GM23248 (cell line): ENCODE data around the gene SND1. TPM values are rescaled to one million over a fixed set of nuclear protein-coding genes. Genes with fewer than 3 reads are reported as not detected.

Source experiments
- DNase-seq: peaks from one replicate; pipeline ENCODE4 v3.0.0-alpha.2; 2015
- H2AFZ ChIP-seq: fragments of 200-600 bp; sonication (generic); 2 replicates; pipeline ENCODE4 v1.6.1; 2016; ENCODE audit warnings: antibody characterized with exemption
- H3F3A ChIP-seq: fragments of 200-600 bp; sonication (generic); 2 replicates; pipeline ENCODE4 v1.6.1; 2016; ENCODE audit warnings: mild to moderate bottlenecking, antibody characterized with exemption, mixed run types; ENCODE audit not compliant: insufficient read depth
- H3K27ac ChIP-seq: fragments of 200-600 bp; sonication (generic); 2 replicates; pipeline ENCODE4 v1.5.1; 2016; ENCODE audit warnings: mild to moderate bottlenecking
- H3K27me3 ChIP-seq: fragments of 200-600 bp; sonication (generic); replicated peaks from 2 replicates; pipeline ENCODE4 v1.6.1; 2016; ENCODE audit warnings: mild to moderate bottlenecking; ENCODE audit not compliant: insufficient read depth
- H3K36me3 ChIP-seq: fragments of 200-600 bp; sonication (generic); 2 replicates; pipeline ENCODE4 v1.6.1; 2016; ENCODE audit warnings: low read depth, mild to moderate bottlenecking
- H3K4me1 ChIP-seq: fragments of 200-600 bp; sonication (generic); 2 replicates; pipeline ENCODE4 v1.6.1; 2016; ENCODE audit warnings: mild to moderate bottlenecking; ENCODE audit not compliant: insufficient read depth
- H3K4me2 ChIP-seq: fragments of 200-600 bp; sonication (generic); one replicate; pipeline ENCODE4 v1.6.1; 2016; ENCODE audit warnings: mild to moderate bottlenecking; ENCODE audit not compliant: unreplicated experiment
- H3K4me3 ChIP-seq: fragments of 200-600 bp; sonication (generic); 2 replicates; pipeline ENCODE4 v1.5.1; 2016; ENCODE audit warnings: mild to moderate bottlenecking
- H3K79me2 ChIP-seq: fragments of 200-600 bp; sonication (generic); 2 replicates; pipeline ENCODE4 v1.6.1; 2016; ENCODE audit warnings: mild to moderate bottlenecking; ENCODE audit not compliant: insufficient read depth
- H3K9ac ChIP-seq: fragments of 200-600 bp; sonication (generic); 2 replicates; pipeline ENCODE4 v1.6.1; 2016; ENCODE audit warnings: mild to moderate bottlenecking
- H3K9me2 ChIP-seq: fragments of 200-600 bp; sonication (generic); 2 replicates; pipeline ENCODE4 v1.6.1; 2016; ENCODE audit warnings: mixed run types, mild to moderate bottlenecking, moderate library complexity; ENCODE audit not compliant: insufficient read depth
- H3K9me3 ChIP-seq: fragments of 200-600 bp; sonication (generic); one replicate; pipeline ENCODE4 v1.6.1; 2017; ENCODE audit warnings: low read depth
- H4K20me1 ChIP-seq: fragments of 200-600 bp; sonication (generic); 2 replicates; pipeline ENCODE4 v1.6.0; 2016; ENCODE audit not compliant: insufficient read depth
- EZH2 ChIP-seq: fragments of 200-600 bp; sonication (generic); IDR thresholded peaks from 2 replicates; pipeline ENCODE4 v1.6.1; 2018; ENCODE audit warnings: antibody characterized with exemption, mild to moderate bottlenecking; ENCODE audit not compliant: insufficient read depth, poor library complexity, severe bottlenecking
- EZH2phosphoT487 ChIP-seq: fragments of 200-600 bp; sonication (generic); IDR thresholded peaks from 2 replicates; pipeline ENCODE4 v1.6.1; 2018; ENCODE audit warnings: antibody characterized with exemption, moderate library complexity, mild to moderate bottlenecking, low read depth; ENCODE audit not compliant: insufficient read depth
- WGBS, 2 experiments: methylation state at CpG; one replicate each; pipeline ENCODE4 v1.1.6; 2015 to 2017; ENCODE audit warnings: low lambda C conversion rate in 2 of 2, low coverage in 1 of 2; ENCODE audit errors: missing lambda C conversion rate in 2 of 2; 5-methylcytosine and 5-hydroxymethylcytosine counted together
- in situ Hi-C: fragments of 300-500 bp; cut with MboI; formaldehyde crosslinking; loops from 2 replicates; pipeline ENCODE4 v1.15.0; 2020
- polyA plus RNA-seq: library from polyadenylated mRNA; unstranded; fragments of >200 nt; fragmentation: Nextera tagmentation; extraction: Ambion mirVana; gene quantifications from 2 replicates; pipeline ENCODE4 v1.2.1, GENCODE V29; 2016
- total RNA-seq: library from RNA; depleted of rRNA; stranded (reverse); fragments of >200 nt; shearing (Covaris generic); gene quantifications from 2 replicates; pipeline ENCODE4 v1.2.3, GENCODE V29; 2014

Gene SND1
- total and polyA plus RNA-seq, 2 experiments from 2014 or later: 128 to 184 TPM

DNA sequence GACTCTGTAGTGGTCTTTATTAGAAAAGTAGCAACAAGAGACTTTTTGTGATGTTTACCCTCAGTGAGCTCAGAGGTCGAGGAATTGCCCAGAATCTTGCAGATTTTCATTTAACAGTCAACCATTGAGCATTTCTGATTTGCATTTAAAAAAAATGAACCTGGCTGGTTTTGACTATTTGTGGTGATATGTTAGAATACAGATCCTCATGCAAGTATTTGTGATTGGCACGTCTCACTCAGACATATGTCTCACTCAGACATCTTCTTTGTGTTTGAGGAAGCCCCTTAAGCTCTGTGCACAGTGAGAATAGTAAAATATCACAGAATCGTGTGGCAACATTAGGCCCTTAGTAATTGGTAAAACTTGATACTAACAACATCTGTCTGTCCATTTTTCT, 113.2 kb downstream of the SND1 start:
- Histone ChIP-seq H3K9ac (no peak overlapping the region), H3K9me3 (no peaks in the 10 kb centered on the region), H3K79me2 (peaks cover 95% of the 10 kb centered on the region), H3K4me1 (peaks cover 29% of the 10 kb centered on the region), H3K4me2 (no peak overlapping the region), H4K20me1 (peaks cover 17% of the 10 kb centered on the region; the same call in 1 of the 2 replicates), H2AFZ (no peak overlapping the region), H3F3A (peaks cover 27% of the 10 kb centered on the region), H3K36me3 (no peaks in the 10 kb centered on the region), H3K27me3 (no peaks in the 10 kb centered on the region), H3K27ac (no peak overlapping the region), H3K9me2 (no peaks in the 10 kb centered on the region), H3K4me3 (no peak overlapping the region)
- no peak for DNase-seq
- TF ChIP-seq EZH2 (no peak), EZH2phosphoT487 (no peak)
- in situ Hi-C loops: no loop called here
- WGBS, 2 experiments: 72 to 76% methylated on average over 3 of the region's 3 CpGs

DNA sequence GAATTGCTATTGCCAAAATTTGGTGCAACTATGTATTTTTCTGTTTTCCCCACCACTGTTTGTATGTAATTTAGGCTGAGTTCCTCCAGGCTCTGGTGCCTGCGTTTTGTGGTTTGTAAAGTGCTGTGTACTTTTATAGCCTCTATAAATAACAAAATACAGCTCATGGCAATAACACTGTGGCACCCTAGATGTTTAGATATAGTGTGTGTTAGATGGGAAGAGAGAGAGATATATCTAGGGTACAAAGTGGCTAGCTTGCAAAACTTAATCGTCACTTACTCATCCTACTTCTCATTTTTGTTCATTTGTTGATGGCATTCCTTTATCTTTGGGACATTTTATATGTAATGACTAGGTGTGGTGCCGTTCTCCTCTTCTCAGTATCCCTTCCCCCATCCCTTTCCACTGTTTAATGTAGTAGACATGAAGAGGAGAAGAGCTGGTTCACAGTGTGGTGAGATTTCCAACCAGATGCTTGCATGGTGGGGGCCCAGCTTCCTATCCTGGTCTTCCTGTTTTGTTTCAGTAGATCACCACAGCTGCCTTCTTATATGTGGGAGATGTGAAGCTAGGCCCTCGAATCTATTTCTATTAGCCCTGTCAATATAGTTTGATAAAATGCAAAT, 115.0 kb downstream of the SND1 start:
- WGBS, 2 experiments: 67 to 73% methylated on average over 4 of the region's 4 CpGs
- H3K27ac ChIP-seq: no peak overlapping the region
- no peak overlapping the region for H3K4me3 ChIP-seq
- DNase-seq: no peak
- no peak overlapping the region for H2AFZ ChIP-seq
- H3K9me2 ChIP-seq: no peaks in the 10 kb centered on the region
- no peak overlapping the region for H3K4me2 ChIP-seq
- H3F3A ChIP-seq: peaks cover 44% of the 10 kb centered on the region
- H3K9ac ChIP-seq: no peak overlapping the region
- no peaks in the 10 kb centered on the region for H3K27me3 ChIP-seq
- peaks cover 20% of the 10 kb centered on the region for H4K20me1 ChIP-seq
- H3K79me2 ChIP-seq: peaks cover 87% of the 10 kb centered on the region
- no peak for TF ChIP-seq EZH2phosphoT487
- no peaks in the 10 kb centered on the region for H3K36me3 ChIP-seq
- H3K4me1 ChIP-seq: peaks cover 43% of the 10 kb centered on the region
- in situ Hi-C loops: no loop called here
- H3K9me3 ChIP-seq: no peaks in the 10 kb centered on the region

DNA sequence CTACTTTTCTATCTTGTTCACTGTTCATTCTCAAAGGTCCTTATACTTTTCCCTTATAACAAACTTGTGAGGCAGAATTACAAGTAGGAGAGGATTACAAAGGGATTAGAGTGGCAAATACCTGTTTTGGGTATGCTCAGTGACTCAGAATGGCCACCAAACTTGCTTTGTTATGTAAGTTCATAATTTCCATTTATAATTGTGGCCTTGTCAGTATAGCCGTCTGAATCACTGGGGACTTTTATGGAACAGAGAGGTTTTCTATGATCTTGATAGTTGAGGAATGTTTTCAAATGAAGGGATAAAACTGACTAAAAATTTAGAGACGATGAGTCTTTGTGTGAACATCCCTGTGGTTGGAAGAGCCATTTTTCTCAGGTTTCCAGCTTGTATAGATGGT, 116.2 kb downstream of the SND1 start:
- Histone ChIP-seq H3K4me2 (peak overlapping the region; percentile 11), H3F3A (peaks cover 44% of the 10 kb centered on the region), H3K9me2 (no peaks in the 10 kb centered on the region), H3K79me2 (peaks cover 87% of the 10 kb centered on the region), H3K9me3 (no peaks in the 10 kb centered on the region), H3K9ac (no peak overlapping the region), H3K27me3 (no peaks in the 10 kb centered on the region), H4K20me1 (peaks cover 20% of the 10 kb centered on the region), H3K36me3 (no peaks in the 10 kb centered on the region), H3K4me3 (no peak overlapping the region), H3K4me1 (peaks cover 43% of the 10 kb centered on the region), H2AFZ (no peak overlapping the region), H3K27ac (no peak overlapping the region)
- no peak for TF ChIP-seq EZH2
- TF ChIP-seq EZH2phosphoT487: no peak
- in situ Hi-C loops: no loop called here
- WGBS, 2 experiments: 54 to 64% methylated on average over 2 of the region's 2 CpGs
- DNase-seq: peak; percentile 50

DNA sequence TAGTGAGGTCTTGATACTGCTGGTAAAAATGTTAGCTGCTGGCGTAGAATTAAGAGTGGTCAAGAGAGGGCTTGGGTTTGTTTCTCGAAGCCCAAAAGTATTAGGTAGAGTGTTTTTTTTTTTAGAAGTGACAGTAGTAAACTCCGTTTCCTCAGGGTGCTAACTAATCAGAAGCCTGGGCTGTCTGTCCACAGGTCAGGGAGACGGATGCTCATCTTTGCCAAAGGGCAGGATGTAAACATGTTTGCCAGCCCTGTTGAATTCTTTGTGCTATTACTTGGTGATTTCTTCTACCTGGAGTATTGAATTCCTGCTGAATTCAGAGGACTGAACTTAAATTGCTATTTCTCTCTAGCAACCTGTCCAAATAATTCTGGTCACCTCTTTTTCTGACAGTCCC, 117.1 kb downstream of the SND1 start:
- in situ Hi-C loops: no loop called here
- Histone ChIP-seq H3K4me3 (no peak overlapping the region), H3K4me1 (peaks cover 43% of the 10 kb centered on the region), H3K27ac (no peak overlapping the region), H3K9me3 (no peaks in the 10 kb centered on the region), H3K9me2 (no peaks in the 10 kb centered on the region), H2AFZ (no peak overlapping the region), H3K4me2 (peak overlapping the region; percentile 30), H3K36me3 (no peaks in the 10 kb centered on the region), H3K9ac (no peak overlapping the region), H3K27me3 (no peaks in the 10 kb centered on the region), H3K79me2 (peaks cover 87% of the 10 kb centered on the region), H3F3A (peaks cover 44% of the 10 kb centered on the region), H4K20me1 (peaks cover 23% of the 10 kb centered on the region)
- TF ChIP-seq EZH2: no peak
- no peak for TF ChIP-seq EZH2phosphoT487
- 96% methylated on average over 4 of the region's 4 CpGs for WGBS, 2 experiments
- no peak for DNase-seq
